HG03469 (cell line): ENCODE measurements around the gene IGSF9.

Source experiments
- ATAC-seq: cut with Tn5 transposase; IDR thresholded peaks from one replicate; pipeline ENCODE4 v1.9.1; 2021; ENCODE audit warnings: mild to moderate bottlenecking, moderate library complexity, moderate number of reproducible peaks; ENCODE audit not compliant: unreplicated experiment

Gene IGSF9

DNA sequence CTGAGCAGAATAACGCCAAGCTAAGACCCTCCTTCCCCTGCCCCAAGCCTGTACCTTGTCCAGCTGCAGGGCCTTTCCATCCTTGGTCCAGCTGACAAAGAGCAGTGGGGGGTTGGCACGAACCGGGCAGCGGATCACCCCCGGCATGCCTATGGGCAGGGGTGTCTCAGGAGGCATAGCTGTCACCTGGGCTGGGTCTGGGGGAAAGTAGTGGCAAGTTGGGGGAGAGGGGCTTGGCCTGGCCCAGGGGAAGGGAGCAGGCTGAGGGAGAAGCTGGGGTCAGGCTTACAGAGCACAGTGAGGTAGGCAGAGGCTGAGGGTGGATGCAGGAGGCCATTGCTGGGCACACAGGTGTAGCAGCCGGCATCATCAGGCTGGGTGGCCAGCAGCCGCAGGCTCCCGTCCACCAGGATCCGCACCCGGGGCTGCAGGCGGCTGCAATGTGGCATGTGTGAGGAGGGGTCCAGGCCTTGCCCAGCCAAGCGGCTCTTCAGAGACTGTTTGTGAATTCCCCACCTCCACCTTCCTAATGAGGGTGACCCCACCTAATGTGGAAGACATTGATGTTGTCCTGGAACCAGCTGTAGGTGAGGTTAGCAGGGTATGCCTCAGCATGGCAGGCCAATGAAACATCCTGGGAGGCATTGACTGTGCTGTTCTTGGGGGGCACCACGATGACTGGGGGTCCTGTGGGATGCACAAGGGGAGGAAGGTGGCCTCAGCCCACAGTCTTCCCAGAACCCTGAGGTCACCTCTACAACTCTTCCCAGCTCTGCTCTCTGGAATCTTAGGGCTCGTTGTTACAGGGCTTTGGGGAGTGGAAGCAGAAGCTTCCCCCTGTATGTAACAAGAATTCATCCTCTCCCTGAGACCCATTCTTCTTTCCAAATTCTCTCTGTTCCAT, 11.0 kb downstream of the IGSF9 start:
- ATAC-seq, result no peak

DNA sequence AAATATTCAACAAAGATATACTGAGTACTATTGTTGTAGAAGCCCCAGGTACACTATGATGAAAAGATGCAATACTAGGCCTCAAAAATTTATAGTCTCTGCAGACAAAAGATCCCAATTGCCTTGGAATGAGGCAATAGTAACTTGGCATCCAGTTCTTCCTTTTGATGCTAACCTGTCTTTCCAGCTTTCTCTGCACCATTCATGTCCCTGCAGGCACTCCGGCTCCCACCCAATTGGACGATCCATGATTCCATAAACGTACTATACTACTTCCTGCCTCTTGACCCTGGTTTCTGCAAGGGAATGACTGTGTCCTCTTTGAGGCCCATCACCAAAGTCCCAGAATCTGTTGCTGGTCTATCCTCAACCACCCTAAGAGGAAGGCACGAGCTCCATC, 12.1 kb downstream of the IGSF9 start:
- no peak for ATAC-seq

DNA sequence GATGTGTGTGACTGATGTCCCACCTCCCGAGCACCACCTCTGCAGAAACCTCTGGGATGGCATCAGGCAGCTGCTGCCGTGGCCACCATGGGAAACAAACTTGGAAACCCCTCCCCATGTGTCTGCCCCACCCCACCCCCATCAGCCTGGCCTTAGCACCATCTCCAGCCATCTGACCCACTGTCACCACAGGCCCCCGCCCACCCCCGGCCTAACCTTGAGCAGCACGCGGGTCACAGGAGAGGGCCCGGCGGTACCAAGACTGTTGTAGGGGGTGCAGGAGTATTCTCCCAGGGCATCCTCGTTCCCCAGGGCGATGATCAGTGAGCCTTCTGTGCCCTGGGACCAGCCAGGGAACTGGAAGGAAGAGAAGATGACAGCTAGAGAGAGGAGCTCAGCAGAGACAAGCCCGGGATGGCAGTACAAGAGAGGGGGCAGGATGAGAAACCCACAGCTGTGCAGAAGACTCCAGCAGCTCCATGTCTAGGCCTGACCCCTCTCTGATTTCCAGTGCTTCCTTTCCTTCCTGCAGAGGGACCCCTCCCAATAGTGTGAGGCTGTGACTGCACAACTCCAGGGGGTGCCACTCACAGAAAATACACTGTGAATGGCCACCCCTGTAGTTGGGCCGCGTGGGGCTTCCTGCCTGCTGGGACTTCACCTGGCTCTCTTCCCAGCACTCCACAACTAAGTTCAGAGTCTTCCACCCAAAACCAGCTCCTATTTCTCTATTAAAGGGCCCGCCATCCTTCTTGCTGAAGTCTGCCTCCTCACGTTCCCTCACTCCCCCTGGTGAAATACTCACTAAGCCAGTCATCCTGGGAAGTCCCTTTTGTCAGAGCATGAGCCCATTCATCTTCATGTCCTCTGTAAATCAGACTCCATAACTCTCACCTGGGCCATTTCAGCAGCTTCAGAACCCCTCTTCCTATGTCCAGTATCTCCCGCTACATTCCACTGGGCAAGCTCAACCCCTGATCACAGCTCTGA, 12.8 kb downstream of the IGSF9 start:
- no peak for ATAC-seq

DNA sequence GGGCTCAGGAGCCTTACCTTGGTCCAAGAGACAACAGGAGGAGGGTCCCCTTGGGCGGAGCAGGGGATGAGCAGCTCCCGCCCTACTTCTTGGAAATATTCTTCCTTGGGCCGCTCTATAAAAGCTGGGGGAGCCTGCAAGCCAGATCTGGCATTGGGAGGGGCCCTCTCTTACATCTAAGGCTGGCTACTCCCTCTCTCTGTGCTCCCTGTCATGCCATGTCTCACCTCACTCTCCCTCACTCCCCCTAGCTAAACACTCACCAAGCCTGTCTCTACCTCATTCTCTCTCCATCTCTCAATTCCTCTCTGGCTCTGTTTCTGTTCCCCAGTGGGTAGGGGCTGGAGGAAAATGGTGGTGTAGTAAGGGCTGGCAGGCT, 13.6 kb downstream of the IGSF9 start:
- no peak for ATAC-seq

DNA sequence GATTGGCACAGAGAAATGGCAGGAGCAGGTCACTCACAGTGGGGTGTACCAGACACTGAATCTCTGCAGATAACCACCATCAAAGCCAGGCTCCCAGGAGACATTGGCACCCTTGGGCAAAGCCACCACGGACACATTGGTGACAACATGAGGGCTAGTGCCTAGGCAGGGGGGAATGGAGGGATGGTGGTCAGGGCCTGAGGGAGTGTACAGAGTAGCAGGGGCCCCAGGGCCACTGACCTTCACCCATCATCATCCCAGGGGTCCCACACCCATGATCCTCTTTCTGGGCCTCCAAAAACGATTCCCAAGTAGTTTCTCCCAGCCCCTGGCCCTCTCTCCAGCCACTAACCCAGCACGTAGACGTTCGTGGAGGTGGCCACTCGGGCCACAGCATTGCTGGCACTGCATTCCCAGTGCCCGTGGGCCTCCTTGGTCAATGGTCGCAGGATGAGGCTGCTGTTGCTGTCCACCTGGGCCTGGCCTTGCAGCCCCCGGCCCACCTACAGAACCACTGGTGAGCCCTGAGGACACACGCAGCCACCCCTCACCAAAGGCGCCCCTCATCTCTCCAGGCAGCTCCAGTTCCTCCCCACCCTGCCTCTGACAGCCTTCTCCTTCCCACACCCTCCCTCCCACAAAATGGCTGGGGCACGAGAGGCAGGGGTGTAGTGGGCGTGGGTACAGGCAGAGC, 14.2 kb downstream of the IGSF9 start:
- no peak for ATAC-seq

DNA sequence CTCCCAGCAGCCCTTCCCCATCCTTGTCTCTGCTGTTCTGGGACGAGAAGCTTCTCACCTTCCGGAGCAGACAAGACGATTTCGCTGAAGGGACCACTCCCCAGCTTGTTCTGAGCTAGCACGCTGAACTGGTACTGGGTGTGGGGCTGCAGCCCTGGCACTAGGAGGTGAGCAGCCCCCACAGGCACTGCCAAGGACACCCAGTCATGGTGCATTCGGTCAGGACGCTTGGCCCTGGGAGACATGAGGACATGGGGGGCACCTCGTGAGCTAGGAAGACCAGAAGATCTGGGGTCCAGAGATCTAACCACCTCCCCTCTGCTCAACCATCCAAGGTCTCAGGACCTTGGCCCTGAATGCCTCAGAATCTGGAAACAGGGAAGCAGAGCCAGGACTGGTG, 14.8 kb downstream of the IGSF9 start:
- ATAC-seq, result no peak

DNA sequence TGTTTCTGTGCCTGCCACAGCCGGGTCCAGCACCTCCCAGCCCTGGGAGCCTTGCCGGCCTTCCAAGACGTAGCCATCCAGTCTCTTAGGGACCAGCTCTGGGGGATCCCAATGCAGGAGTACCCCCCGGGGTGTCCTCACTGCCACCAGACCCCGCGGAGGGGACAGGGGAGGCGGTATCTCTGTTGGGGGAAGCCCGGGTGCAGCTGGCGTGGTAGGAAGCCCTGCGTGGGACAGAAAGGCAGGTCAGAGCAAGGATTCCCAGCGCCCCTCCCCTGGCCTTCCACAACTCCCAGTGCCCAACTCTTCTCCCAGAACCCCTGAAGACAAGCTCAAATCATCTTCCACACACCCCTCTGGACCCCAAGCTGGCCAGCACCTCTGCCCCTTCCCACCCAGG, 15.2 kb downstream of the IGSF9 start:
- no peak for ATAC-seq

DNA sequence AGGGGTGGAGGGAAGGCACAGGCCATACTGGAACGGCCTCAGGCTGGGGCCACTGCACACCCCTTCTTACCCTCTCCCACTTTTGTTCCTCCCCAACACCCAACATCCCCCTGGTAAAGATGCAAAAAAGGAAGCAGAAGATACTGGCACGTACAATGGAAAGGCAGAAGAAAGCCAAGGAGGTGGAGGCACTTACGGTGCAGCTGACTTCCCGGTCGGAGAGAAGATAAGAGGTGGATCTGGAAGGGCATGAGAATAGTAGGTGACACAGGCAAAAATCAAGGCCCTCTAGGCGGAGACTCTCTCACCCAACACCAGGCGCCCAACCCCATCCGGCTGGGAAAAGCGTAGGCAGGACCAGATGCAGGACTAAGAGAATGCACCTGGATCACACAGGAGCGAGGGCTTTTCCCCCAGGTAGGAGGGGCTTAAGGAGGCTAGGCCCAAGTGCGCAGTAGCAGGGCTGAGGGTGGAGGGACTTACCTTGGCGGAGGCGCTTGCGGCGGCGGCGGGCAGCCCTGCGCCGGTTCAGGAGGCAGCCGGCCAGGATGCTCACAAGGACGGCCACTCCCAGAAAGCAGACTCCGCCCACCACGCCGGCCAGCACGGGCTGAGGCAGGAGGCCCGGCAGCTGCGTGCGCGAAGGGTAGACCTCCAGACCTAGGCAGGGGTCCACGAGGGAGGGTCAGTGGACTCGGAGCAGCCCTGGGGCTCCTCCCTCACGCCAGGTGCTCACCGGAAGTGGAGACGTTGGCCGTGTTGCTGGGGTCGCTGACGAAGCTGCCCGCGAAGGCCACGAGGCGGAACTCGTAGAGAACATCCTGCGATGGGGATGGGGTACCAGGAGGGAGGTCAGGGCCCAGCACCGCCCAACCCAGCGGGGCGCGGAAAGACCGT, 16.0 kb downstream of the IGSF9 start:
- ATAC-seq, result no peak

DNA sequence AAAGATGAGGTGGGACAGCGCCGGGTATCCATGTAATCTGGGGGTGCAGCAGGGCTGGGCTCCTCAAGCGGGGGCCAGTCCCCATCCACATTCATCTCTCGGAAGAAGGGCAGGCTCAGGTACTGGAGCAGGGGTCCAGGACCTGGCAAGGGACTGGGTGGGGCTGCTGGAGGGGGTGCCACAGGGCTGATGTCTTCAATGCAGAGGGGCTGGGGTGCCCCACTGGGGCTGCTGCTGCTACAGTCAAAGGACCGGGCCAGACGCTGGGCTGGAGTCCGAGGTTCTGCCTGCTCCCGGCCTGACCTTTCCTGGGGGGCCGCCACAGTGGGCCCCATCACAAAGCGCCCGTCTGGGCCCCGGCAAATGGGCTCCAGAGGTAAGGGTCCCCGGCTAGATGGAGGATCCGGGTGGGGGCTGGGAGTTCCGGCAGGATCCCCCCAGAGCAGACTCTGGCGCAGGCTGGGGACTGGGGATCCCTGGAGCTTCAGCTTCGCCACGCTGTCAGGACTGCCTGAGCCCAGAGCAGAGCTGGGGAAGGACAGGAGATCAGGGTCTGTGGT, 16.8 kb downstream of the IGSF9 start:
- no peak for ATAC-seq

DNA sequence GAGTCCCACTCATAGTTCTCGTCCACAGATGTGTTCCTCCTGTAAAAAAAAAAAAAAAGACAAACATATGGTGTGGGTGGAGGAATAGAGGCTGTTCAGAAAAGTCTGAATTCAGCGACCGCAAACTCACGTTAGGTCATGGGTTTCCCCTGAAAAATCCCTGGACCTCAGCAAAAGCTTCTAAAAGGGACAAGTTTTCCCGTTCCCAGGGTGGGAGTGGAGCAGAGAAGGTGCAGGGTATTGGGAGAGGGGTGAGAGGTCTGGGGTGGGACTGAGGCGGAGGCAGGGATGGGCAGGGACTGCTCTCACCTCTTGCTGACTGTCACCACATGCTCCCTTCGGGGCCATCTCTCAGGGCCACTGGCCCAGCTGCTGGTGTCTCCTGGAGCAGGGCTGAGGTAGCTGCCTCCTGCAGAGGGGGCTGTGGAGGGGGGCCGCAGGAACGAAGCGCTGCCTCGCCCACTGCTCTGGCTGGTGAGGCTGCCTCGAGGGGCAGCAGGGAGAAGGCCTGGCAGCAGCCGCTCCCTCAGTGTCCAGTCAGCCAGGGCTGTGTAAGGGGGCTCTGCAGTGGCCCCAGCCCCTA, 17.5 kb downstream of the IGSF9 start:
- ATAC-seq, result no peak

DNA sequence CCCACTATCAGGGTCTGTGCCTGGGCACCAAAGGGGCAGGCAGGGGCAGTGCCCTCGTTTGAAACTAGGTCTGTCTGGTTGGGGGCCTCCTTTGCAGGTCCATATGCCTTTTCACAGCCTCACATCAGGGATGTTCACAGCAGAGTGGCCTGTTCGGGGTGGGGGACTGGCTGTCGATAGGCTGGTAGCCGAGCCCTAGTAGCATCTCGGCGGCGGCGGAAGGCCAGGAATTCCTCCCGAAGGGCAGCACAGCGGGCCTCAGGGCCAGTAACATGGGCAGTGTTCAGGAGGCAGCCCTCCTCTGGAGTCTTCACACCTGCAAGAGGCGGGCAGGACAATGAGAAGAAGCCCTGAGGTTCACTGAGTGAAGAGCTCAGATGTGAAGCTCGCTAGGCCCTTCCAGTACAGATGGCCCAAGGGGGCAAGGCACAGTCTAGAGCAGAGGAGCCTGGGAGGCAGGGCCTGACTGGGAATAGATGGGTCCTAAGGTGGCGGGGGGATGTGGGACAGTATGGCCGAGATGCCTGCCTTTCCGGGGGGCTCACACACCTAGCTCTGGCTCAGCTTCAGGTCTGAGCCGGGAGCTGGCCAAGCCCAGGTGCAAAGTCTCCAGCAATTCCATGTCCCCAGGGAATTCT, 18.1 kb downstream of the IGSF9 start:
- no peak for ATAC-seq

DNA sequence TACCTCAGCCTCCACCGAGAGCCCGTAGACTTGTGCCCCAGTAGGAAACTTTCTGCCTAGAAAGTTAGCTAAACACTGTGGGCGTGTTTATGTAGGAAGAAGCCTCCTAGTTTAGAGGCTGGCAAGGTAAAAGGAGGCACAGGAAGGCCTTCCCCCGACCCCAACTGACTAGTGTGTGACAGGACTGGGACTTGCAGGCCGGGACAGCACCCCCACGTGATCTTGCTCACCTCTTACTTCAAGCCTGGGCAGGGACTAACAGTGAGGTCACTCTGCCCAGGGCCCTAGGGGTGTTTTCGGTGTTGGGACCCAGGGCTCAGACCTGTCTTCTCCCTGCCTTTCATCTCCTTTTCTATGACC, 19.7 kb downstream of the IGSF9 start:
- no peak for ATAC-seq

DNA sequence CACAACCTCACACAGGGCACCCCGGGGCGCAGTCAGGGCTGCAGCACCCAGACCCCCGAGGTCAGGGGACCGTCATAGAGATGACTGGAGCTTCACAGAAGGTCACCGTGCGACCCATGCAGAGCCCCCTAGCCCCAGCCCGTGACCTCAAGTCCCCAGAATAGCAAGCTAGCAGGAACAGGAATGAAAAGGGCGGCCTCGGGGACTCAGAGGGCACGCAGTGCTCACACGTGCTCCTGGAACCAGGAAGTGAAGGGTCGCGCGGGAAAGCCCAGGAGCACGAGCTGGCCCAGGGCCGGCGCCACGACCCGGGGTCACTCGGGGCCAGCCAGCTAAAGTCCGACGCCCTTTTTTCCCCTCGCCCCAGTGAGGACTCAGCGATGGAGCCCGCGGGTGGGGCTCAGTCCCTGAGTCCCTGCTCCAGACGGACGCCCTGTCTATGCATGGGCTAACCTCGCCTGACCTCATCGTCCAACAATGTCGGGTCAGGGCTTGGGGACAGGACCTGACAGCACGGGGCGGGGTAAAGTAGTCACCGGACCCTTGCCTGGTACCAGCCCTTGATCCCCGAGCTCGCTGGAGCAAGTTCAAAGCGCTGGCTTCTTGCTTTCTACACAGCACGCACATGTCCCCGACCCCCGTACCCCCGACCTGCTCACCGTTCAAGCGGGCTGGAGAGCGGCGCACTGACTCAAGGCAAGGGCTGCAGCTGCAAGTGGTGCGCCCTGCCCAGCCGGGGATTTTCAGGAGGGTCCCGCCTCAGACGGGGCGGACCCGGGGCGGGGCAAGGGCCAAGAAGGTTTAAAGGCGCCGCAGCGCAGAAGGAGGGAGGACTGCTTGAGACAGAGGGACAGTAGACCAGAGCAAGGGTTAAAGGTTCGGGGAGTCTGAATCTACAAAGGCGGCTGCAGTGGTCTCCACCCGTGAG, 20.4 kb downstream of the IGSF9 start, which contains the start of gene TAGLN2:
TSS of gene TAGLN2 (minus strand) at position 717 of the 928 bp plus-strand sequence. CDS start 4,998 bp downstream, outside the sequence.
- peak; percentile 53 for ATAC-seq

DNA sequence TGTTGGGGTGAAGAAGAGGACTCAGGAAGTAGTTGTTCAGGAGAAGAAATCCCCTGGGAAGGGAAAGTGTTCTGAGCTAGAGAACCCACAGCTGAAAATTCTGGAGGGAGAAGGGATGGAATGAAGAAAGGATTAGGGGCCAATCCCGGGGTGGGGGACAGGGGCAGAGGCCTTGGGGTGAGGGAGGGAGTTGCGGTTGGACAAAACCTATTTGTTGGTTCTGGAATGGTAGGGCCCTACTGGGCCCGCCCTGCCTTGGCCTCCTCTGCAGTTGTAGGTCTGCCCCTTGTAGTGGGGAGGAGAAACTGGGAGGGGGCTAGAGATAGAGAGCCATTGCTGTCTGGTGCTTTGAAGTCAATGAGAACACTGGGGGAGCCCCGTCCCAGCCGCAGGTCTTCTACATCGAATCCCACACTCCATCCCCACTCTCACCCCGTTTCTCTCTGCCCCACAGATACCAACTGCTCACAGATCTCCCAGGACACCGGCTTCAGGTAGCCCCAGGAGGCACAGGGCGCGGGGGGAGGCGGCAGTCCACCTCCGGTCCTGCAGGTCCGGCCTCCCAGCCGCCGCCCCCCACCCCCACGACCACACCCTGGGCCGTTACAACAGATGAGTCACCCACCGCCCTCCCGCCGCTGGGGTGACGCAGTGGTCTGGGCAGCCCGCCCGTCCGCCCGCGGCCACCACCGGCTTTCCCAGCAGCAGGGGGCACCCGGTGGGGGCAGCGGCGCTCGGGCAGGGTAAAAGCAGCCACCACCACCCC, 21.2 kb downstream of the IGSF9 start:
- ATAC-seq, result no peak

DNA sequence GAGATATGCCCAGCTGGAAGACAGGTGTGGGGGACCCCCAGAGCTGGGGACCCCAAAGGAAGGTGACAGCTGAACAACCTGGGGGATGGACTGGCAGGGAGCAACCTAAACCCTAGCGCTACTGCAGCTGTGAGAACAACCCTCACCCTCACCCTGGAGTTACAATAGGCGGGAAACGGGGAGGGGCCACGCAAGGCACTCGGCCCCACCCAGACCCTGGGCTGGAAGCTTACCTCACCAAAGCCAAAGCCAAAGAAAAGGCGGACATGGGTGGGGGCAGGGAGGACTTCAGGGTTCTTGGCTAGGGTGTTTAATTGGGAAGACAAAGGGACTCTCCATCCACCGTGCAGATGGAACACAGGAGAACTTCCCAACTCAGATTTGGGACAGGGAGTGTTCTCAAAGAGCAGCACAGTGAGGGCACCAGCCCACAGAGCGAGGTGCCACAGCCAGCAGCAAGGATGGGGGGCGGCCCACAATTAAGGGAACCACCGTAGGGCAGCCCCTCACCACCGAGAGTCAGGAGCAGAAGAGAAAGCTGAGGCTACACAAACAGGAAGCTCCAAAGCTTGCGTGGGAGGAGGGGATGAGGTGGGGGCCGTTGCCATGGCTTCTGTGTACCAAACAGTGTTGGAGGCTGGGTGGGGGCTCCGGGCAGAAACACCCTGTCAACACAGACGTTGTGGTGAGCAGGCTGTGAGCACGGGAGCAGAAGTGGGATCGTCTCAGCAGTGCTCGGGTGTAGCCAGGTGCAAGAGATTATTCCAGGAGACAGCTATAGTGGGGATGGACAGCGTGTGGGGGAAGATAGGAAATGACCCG, 22.0 kb downstream of the IGSF9 start:
- peak; percentile 23 for ATAC-seq

DNA sequence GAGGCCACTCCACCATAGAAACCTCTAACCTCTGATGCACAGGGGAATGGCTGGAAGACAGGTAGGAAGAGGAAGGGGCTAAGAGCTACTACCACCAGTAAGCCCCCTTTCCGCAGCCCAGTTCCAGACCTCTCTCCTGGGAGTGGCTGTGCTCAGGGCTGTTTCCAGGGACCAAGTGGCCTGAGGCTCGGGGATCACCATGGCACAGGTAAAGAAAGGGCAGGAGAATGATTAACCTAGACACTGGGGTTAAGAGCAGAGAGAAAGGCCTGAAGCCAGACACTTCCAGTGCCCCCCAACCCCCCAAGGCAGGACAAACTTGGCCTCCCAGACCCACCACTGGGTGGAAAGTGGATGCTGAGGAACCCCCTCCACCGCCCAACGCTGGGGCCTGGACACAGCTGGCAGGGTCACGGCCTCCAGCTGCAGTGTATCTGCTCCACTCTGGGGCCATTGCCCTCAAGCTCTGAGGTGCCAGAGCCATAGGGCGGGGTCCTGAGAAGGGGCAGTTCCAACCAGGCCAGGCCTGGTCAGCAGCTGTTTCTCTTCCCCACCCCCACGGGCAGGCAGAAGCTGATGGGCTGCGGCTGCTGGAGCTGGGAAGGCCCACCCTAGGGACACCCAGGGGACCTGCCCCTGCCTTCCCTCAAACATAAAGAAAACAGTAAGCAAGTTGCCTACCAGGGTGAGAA, 22.8 kb downstream of the IGSF9 start:
- no peak for ATAC-seq
